K562 (cell line): ENCODE results near the gene CSNK1G2. TPM values are rescaled to one million over a fixed set of nuclear protein-coding genes. Genes with fewer than 3 reads are reported as not detected.

Experiments used
- ATAC-seq: fragments of 200-7000 bp; cut with Tn5 transposase; 3 replicates; pipeline ENCODE4 v1.9.1; 2020; ENCODE audit warnings: moderate library complexity
- BruUV-seq: library from RNA; stranded (reverse); fragments of 400-500 nt; replicated peaks from 2 replicates; lab custom pipeline; 2021; lab: Mats Ljungman, UMichigan
- CTCF ChIA-PET: fragments of 300-600 bp; formaldehyde crosslinking; extraction: SDS; loops from one replicate; lab custom pipeline; 2021; ENCODE audit warnings: low intra/inter-chr PET ratio; lab: Yijun Ruan, JAX
- POLR2A ChIA-PET: fragments of 300-600, 350-650 bp; sonication (Branson Sonifier 250); formaldehyde crosslinking; extraction: SDS; loops from one replicate; lab custom pipeline; 2021; ENCODE audit warnings: antibody characterized with exemption, inconsistent platforms; lab: Yijun Ruan, JAX
- DNase-seq, 4 experiments: peaks; one replicate each; pipeline versions ENCODE4 v3.0.0 to v3.0.0-alpha.2; 2011 to 2018; ENCODE audit warnings: low spot score in 3 of 4, mixed read lengths in 3 of 4; ENCODE audit errors: extremely low read depth in 1 of 4
- FAIRE-seq: peaks from 2 replicates; lab custom pipeline; 2011; peaks lifted over from hg19 to GRCh38; lab: Jason Lieb, UNC
- H2AFZ ChIP-seq: 2 replicates; pipeline ENCODE4 v1.6.0; 2011; ENCODE audit warnings: low read depth, low read length, control low read depth, inconsistent platforms
- H3K27ac ChIP-seq: fragments of 200-600 bp; 3 replicates; pipeline ENCODE4 v1.8.0; 2011; ENCODE audit warnings: low read depth, mild to moderate bottlenecking, control low read depth, inconsistent platforms, low read length, moderate library complexity, mixed read lengths; ENCODE audit errors: extremely low read depth
- H3K27me3 ChIP-seq, 2 experiments: fragments of 300-600 bp in 1 of 2; 2 replicates in 1 of 2; 3 replicates in 1 of 2; pipeline versions ENCODE4 v1.6.0 to v1.8.0; 2011; ENCODE audit warnings: inconsistent platforms in 2 of 2, low read length in 2 of 2, mild to moderate bottlenecking in 1 of 2, mixed read lengths in 1 of 2, moderate library complexity in 1 of 2; ENCODE audit not compliant: control insufficient read depth in 2 of 2, insufficient read depth in 2 of 2
- H3K36me3 ChIP-seq: fragments of 300-600 bp; 3 replicates; pipeline ENCODE4 v1.8.0; 2011; ENCODE audit warnings: mild to moderate bottlenecking, low read length, inconsistent platforms; ENCODE audit not compliant: control insufficient read depth, insufficient read depth
- H3K4me1 ChIP-seq, 2 experiments: fragments of 200-600 bp in 1 of 2; replicated peaks in 1 of 2; 2 replicates in 1 of 2; 3 replicates in 1 of 2; pipeline versions ENCODE4 v1.5.1 to v1.8.0; 2011; ENCODE audit warnings: inconsistent platforms in 2 of 2, low read length in 2 of 2, mild to moderate bottlenecking in 1 of 2, mixed read lengths in 1 of 2, moderate library complexity in 1 of 2; ENCODE audit not compliant: control insufficient read depth in 2 of 2, insufficient read depth in 2 of 2
- H3K4me2 ChIP-seq: 2 replicates; pipeline ENCODE4 v1.6.1; 2011; ENCODE audit warnings: low read length, control low read depth, inconsistent platforms, mixed read lengths; ENCODE audit not compliant: insufficient read depth
- H3K4me3 ChIP-seq: fragments of 200-600 bp; sonication (generic), shearing (Covaris generic); 2 replicates; pipeline ENCODE4 v1.5.1; 2016; ENCODE audit warnings: control low read depth, inconsistent platforms
- H3K79me2 ChIP-seq: fragments of 200-600 bp; 3 replicates; pipeline ENCODE4 v1.8.0; 2011; ENCODE audit warnings: low read length, inconsistent platforms; ENCODE audit not compliant: control insufficient read depth, insufficient read depth
- H3K9ac ChIP-seq, 2 experiments: 2 replicates each; pipeline versions ENCODE4 v1.6.0 to v1.6.1; 2011; ENCODE audit warnings: low read depth in 2 of 2, low read length in 2 of 2, control low read depth in 1 of 2, inconsistent platforms in 1 of 2, mild to moderate bottlenecking in 1 of 2, mixed read lengths in 1 of 2; ENCODE audit not compliant: insufficient read depth in 1 of 2
- H3K9me1 ChIP-seq: one replicate; pipeline ENCODE4 v1.6.0; 2011; ENCODE audit warnings: inconsistent platforms, mild to moderate bottlenecking, low read length, moderate library complexity; ENCODE audit not compliant: control insufficient read depth, insufficient read depth
- H3K9me3 ChIP-seq: replicated peaks from 2 replicates; pipeline ENCODE4 v1.5.1; 2011; ENCODE audit warnings: low read depth, low read length, inconsistent platforms; ENCODE audit not compliant: control insufficient read depth, insufficient read depth
- H4K20me1 ChIP-seq: replicated peaks from 2 replicates; pipeline ENCODE4 v1.6.1; 2011; ENCODE audit warnings: low read length, inconsistent platforms, mixed read lengths; ENCODE audit not compliant: control insufficient read depth, insufficient read depth
- AFF1 ChIP-seq, 2 experiments: fragments of 450-650 bp; IDR thresholded peaks; 2 replicates each; pipeline ENCODE4 v1.6.1; 2018; ENCODE audit warnings: mild to moderate bottlenecking in 2 of 2, low read depth in 1 of 2; ENCODE audit not compliant: partially characterized antibody in 2 of 2
- BCOR ChIP-seq: fragments of 450-650 bp; IDR thresholded peaks from 2 replicates; pipeline ENCODE4 v1.6.1; 2016
- CEBPB ChIP-seq: fragments of 450-650 bp; IDR thresholded peaks from 2 replicates; pipeline ENCODE4 v1.6.1; 2016; ENCODE audit warnings: missing genetic modification characterization, missing compliant biosample characterization
- CEBPG ChIP-seq, 3 experiments: fragments of 200-800 bp in 1 of 3; sonication (Bioruptor generic) in 1 of 3; sonication (generic) in 1 of 3; formaldehyde crosslinking in 1 of 3; IDR thresholded peaks in 2 of 3; conservative IDR thresholded peaks in 1 of 3; 2 replicates each; pipeline versions ENCODE4 v1.6.1 to v1.8.0; 2016 to 2022; ENCODE audit warnings: missing compliant biosample characterization in 2 of 3, missing genetic modification characterization in 2 of 3, mild to moderate bottlenecking in 1 of 3, missing genetic modification reagents in 1 of 3
- CHD1 ChIP-seq: fragments of 200-600 bp; sonication (generic); IDR thresholded peaks from one replicate; pipeline ENCODE4 v1.6.1; 2012; ENCODE audit warnings: mild to moderate bottlenecking, moderate library complexity, low read length, inconsistent platforms
- DMBX1 ChIP-seq: fragments of 250-450 bp; sonication (Bioruptor Pico); IDR thresholded peaks from 2 replicates; pipeline ENCODE4 v1.8.0; 2022; ENCODE audit warnings: inconsistent platforms, mild to moderate bottlenecking, moderate library complexity, borderline replicate concordance
- LEF1 ChIP-seq: fragments of 450-650 bp; IDR thresholded peaks from 2 replicates; pipeline ENCODE4 v1.6.1; 2016; ENCODE audit warnings: mild to moderate bottlenecking
- MLLT1 ChIP-seq, 2 experiments: fragments of 450-650 bp; IDR thresholded peaks; 2 replicates each; pipeline ENCODE4 v1.6.1; 2016
- SMARCA4 ChIP-seq: fragments of 450-650 bp; IDR thresholded peaks from 2 replicates; pipeline ENCODE4 v1.6.1; 2016
- WGBS: fragments of 100-300 bp; shearing (Covaris generic); methylation state at CpG from one replicate; pipeline ENCODE4 v1.1.6; 2016; ENCODE audit warnings: low coverage, mixed read lengths; ENCODE audit not compliant: insufficient coverage; ENCODE audit errors: missing lambda C conversion rate; 5-methylcytosine and 5-hydroxymethylcytosine counted together
- in situ Hi-C: fragments of 300-500 bp; cut with MboI; formaldehyde crosslinking; loops from 4 replicates; pipeline ENCODE4 v1.15.0; 2018; ENCODE audit warnings: inconsistent platforms, mixed read lengths
- intact Hi-C: fragments of 100-400 bp; cut with micrococcal nuclease; formaldehyde crosslinking; loops from 2 replicates; pipeline ENCODE4 v1.14.2; 2022
- polyA plus RNA-seq, 8 experiments: library from polyadenylated mRNA; depleted of rRNA in 4 of 8; stranded (reverse) in 5 of 8; unstranded in 3 of 8; fragments of >200 nt; fragmentation: Nextera tagmentation in 2 of 8; fragmentation: Illumina TruSeq in 1 of 8; extraction: Ambion mirVana in 2 of 8; extraction: Trizol in 1 of 8; gene quantifications; 2 replicates each; pipeline versions ENCODE4 v1.2.1 to v1.2.3, GENCODE V29; 2011 to 2014; ENCODE audit warnings: inconsistent platforms in 1 of 8, missing spikeins in 1 of 8
- total RNA-seq, 7 experiments: library from RNA; depleted of rRNA in 6 of 7; stranded (reverse); fragments of >200 nt in 6 of 7; fragmentation: Illumina TruSeq in 2 of 7; extraction: Trizol in 2 of 7; gene quantifications; 2 replicates each; pipeline versions ENCODE4 v1.2.1 to v1.2.3, GENCODE V29; 2011 to 2021; ENCODE audit warnings: low replicate concordance in 1 of 7

CSNK1G2 gene
- total and polyA plus RNA-seq, 9 of the 15 experiments (the other 6 are each of a cell fraction or from before 2014, with no cell fraction given): 0.48 to 119 (median 49.5) TPM

- Histone ChIP-seq H3K9me3 (no peaks in the 10 kb centered on the region), H3K79me2 (peaks cover 25% of the 10 kb centered on the region), H3K27ac (no peak overlapping the region), H2AFZ (no peak overlapping the region), H3K27me3 (no peaks in the 10 kb centered on the region), H3K4me3 (no peak overlapping the region), H3K9me1 (no peaks in the 10 kb centered on the region), H3K4me2 (no peak overlapping the region), H3K9ac (no peak overlapping the region), H3K4me1 (peaks cover 16 to 40% of the 10 kb centered on the region in 2 experiments; a peak in 4 of 5 replicates), H4K20me1 (no peaks in the 10 kb centered on the region), H3K36me3 (peaks cover 15% of the 10 kb centered on the region; the same call in 1 of the 3 replicates)
- 88% methylated on average over 6 of the region's 6 CpGs for WGBS
- ChIA-PET CTCF (no interaction called here), POLR2A (no interaction called here)
- no TSS peak for BruUV-seq
- FAIRE-seq (no peak), DNase-seq (no peak), ATAC-seq (no peak)
- TF ChIP-seq DMBX1 (CRISPR knock-in tag): no peak
- TF ChIP-seq CEBPG (CRISPR knock-in tag; IDR thresholded peaks at IDR 0.05): peak; percentile 21; the same call in 1 of the 2 replicates
- TF ChIP-seq CEBPG (tag; conservative IDR thresholded peaks at IDR 0.05 in 1 of 2, IDR thresholded peaks at IDR 0.05 in 1 of 2): no peak
- TF ChIP-seq CEBPB: peak; percentile 53
- in situ Hi-C loops (no loop called here), intact Hi-C loops (no loop called here)
Observed at GRCh38 chr19:1902923-1903322, 38.0 kb upstream of the CSNK1G2 start.

- peak overlapping the region; percentile 83 for H3K4me2 ChIP-seq
- peak overlapping the region; percentile 81 for H3K4me3 ChIP-seq
- no peaks in the 10 kb centered on the region for H3K9me3 ChIP-seq
- no peaks in the 10 kb centered on the region for H3K27me3 ChIP-seq
- H3K9ac ChIP-seq: peak overlapping the region; percentile 90 to 91
- H3K9me1 ChIP-seq: no peaks in the 10 kb centered on the region
- peaks cover 28% of the 10 kb centered on the region; the same call in 1 of the 3 replicates for H3K36me3 ChIP-seq
- ChIA-PET POLR2A (interaction anchor here (0.8 to 1.3 kb wide), 5 partner anchors 15 to 130 kb away, joined by 3 to 4 read pairs (median 3); no protein-coding TSS in a partner anchor), CTCF (no interaction called here)
- peak; percentile 14 for ATAC-seq
- BruUV-seq: no TSS peak
- H3K4me1 ChIP-seq: peaks cover 16 to 49% of the 10 kb centered on the region in 2 experiments; a peak in 4 of 5 replicates
- FAIRE-seq: no peak
- intact Hi-C loops (loop anchor here (1.0 kb wide), 1 partner anchor 41 kb away; the partner anchor contains the start of gene KLF16), in situ Hi-C loops (no loop called here)
- WGBS: 10% methylated on average over 7 of the region's 8 CpGs
- DNase-seq: no peak
- no peaks in the 10 kb centered on the region for H4K20me1 ChIP-seq
- peaks cover 42% of the 10 kb centered on the region for H3K79me2 ChIP-seq
- peak overlapping the region; percentile 84 for H2AFZ ChIP-seq
- peak overlapping the region; percentile 80 for H3K27ac ChIP-seq
- peak in 1 of 2 experiments; percentile 0 for TF ChIP-seq AFF1 (IDR thresholded peaks at IDR 0.05; ENCODE audit: low read depth in 1 of 2, partially characterized antibody in 2 of 2)
- peak; percentile 63 for TF ChIP-seq CHD1
- 0 out of 2 replicates have a peak, but pooled peaks have one; percentile 7 for TF ChIP-seq LEF1
- peak in 1 of 2 experiments; percentile 35; a peak in 2 of 4 replicates for TF ChIP-seq MLLT1 (IDR thresholded peaks at IDR 0.05)
- peak; percentile 7; the same call in 1 of the 2 replicates for TF ChIP-seq SMARCA4
- peak; percentile 58; the same call in 1 of the 2 replicates for TF ChIP-seq BCOR
Observed at GRCh38 chr19:1904860-1905109, 36.2 kb upstream of the CSNK1G2 start.
